ENCODE measurements around the gene GSK3B.
"Not testable (repeated sequence)": the region's sequence is repeated elsewhere in the genome, so short reads cannot be mapped to it uniquely, and the experiment has no call there.

The GSK3B gene

DNA sequence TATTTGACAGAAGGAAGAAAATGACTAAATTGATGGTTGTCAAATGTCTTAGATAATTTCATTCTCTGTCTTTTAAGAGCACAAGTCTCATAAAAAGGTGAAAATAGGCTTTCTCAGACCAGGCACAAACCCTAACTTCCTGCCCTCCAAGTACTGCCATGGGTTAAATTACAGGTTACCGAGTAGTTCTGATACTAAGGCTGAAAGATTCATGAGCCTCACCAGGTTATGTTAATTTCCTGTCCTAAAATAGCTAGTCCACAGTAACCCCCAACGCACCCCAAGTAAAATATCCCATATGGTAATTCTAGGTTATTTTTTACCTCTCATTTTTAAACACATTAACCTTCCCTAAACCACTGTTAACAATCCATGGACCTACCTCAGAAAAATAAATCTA, 42.0 kb downstream of the GSK3B start:
- DNase-seq: no peak

DNA sequence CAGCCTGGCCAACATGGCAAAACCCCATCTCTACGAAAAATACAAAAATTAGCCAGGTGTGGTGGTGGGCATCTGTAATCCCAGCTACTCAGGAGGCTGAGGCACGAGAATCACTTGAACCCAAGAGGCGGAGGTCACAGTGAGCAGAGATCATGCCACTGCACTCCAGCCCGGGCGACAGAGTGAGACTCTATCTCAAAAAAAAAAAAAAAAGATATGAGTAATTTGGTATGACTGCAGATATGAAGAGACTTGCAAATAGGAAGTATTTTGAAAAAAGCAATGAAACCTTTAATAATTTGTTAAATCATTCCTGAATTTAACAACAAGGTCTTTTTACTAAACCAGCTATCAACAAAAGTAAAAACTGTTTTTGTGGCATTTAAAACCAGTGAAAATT, 42.7 kb downstream of the GSK3B start:
- DNase-seq: not testable (repeated sequence)

DNA sequence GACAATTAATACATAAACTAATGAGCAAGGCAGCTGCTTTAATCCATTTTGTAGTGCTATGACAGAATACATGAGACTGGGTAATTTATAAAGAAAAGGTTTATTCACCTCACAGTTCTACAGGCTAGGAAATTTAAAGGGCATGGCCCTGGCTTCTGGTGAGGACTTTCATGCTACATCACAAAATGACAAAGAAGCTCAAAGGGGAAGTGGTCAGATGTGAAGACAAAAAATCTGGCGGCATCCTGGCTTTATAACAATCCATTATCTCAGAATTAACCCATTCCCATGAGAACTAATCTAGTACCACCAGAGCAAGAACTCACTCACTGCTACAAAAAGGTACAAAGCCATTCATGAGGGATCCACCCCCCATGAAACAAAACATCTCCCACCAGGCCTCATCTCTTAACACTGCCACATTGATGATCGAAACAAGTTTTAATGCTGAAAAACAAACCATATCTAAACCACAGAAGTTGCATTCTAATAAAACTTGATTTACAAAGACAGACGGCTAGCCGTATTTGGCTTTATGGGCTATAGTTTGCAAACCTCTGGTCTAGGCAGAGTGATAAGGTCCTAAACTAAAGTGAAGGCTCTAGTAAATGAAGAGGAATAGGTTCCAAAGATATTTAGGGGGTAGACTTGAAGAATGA, 44.2 kb downstream of the GSK3B start:
- no peak for DNase-seq

DNA sequence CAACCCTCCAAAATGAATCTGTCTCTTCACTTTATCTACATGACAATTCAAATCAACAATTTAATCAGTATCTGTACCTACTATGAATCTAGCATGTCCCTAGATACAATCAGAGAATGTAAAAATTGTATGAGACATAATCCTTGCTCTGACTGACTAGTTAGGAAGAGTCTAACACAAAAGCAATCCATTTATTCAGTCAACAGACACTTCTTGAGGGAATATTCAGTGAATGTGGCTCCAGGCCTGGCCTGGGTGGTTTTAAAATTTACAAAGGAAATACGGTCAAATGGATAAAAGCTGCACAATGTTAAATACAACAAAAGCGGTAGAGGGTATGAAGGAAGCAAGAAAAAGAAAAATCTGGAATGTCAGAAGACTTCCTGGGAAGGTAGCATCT, 45.2 kb downstream of the GSK3B start:
- no peak for DNase-seq

DNA sequence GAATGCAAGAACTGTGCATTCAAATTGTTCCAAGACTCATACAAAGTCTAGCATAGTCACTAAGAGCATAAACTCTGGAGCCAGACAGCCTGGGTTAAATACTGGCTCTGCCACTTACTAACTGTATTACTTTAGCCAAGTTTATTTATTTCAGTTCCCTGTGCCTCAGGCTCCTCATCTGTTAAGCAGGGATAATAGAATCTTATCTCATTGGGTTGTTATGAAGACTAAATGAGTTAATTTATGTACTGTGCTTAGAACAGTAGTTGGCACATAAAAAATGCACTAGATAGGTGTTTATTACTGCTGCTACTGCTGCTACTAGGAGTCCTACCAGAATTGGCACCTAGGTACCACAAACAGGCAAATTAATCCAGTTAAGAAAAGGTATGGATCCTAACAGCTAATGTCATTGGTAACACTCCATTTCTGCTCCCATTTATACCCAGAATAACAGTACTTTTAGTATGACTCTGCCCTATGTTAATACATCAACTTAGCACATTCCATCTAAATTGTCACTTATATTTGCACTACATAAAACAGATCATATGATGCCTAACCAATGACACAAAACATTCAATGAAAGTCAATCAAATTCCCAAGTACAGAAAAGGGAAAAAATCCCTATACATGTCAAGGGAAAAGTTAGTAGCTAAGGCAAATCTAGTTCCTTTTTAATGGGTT, 45.7 kb downstream of the GSK3B start:
- DNase-seq: no peak

DNA sequence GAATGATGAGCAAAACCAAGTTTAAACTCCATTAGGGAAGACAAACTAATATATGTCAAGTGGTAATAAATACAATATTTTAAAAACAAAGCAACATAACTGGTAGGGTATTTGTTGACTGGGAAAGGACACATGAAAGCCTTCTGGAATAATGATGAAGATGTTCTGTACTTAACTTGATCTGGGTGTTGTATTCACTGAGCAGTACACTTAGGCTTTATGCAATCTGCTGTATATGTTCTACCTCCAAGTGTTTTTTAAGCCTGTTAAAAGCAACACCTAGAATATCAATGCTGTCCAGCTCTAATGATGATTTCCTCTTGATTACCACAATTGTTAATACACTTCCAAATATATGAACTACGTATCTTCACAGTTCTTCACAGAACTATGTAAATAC, 46.6 kb downstream of the GSK3B start:
- DNase-seq: no peak

DNA sequence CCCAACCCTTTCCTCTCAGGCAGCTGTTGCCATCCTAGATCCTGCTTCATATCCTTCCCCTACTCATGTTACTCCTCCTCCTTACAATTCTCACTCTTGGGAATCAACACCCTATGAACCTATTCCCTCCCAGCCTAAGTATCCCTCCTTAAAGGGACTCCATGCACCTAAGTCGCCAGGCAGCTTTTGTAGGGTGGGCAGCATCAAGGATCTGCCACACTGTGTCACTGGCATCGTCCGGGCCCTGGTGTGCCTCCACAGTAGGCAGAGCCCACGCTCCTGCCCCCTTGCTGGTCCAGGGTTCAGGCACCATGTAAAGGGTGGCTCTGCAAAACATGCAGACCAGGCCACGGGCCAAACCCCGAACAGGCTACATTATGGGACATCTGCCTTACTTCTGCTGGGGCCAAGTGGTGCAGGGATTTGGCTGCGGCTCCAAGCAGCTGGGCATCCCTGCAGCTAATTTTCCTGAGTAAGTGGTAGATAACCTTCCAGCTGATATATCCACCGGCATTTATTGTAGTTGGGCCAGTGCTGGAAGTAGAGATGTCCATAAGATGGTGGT, 53.4 kb downstream of the GSK3B start:
- no peak for DNase-seq

DNA sequence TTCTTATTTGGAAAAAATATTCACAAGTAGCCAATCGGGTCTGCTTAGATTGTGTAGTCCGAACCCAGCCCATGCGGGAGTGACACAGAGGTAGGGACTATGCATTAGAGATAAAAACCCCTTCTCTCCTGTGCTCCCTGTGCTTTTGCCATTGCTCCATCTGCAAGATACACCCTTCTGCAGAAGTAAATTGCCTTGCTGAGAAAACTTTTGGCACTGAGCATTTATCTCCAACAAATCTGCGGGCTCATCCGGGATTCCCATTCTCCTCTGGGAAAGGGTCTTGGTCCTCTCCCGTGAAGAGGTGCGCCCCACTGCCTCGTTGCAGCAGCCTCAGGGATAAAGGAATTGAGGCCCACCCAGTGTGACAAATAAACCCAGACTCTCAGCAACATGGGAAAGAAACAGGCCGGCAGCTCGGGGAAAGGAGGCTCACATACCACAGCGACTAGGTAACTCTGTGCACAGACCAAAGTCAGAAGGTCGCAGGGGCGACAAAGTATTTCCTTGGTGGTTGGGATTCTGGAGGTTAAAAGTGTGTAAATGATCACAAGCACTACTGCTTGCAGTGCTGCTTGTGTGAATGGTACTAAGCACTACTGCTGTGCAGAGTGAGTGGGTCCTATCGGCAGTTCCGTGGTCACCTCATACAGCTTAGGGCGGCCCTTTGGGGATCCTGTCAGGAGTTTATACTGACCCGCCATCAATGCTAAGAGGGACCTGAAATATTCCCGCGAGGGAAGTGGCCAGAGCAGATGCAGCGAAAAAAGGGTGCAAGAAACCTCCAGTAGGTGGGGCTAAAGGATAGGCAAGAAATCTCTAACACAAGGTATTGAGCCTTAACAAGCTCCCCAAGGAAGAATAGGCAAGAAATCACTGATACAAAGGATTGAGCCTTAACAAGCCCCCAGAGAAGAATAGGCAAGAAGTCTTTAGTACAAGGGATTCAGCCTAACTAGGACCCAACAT, 54.3 kb downstream of the GSK3B start:
- DNase-seq: no peak

DNA sequence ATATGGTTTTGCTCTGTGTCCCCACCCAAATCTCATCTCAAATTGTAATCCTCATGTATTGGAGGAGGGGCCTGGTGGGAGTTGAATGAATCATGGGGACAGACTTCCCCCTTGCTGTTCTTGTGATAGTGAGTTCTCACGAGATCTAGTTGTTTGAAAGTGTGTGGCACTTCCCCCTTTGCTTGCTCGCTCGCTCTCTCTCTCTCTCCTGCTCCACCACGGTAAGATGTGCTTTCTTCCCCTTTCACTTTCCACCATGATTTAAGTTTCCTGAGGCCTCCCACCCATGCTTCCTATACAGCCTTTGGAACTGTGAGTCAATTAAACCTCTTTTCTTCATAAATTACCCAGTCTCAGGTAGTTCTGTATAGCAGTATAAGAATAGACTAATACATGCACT, 60.7 kb downstream of the GSK3B start:
- no peak for DNase-seq

DNA sequence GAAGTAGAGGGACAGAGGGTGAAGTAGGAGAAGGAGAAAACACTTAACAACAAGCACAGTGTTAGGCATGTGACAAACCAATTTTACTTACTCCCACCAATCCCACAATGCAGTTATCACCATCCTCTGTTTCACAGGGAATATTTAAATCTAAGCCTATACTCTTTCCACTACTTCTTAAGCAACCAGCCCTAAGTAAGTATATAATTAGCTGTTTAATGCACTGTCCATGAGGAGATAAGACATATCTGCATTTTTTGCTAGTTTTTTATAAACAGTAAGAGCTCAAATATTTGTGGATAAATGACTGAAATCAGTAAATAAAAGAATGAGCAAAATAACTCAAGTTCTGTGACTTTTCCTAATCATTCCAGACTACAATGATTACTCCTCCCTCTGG, 62.7 kb downstream of the GSK3B start:
- no peak for DNase-seq

DNA sequence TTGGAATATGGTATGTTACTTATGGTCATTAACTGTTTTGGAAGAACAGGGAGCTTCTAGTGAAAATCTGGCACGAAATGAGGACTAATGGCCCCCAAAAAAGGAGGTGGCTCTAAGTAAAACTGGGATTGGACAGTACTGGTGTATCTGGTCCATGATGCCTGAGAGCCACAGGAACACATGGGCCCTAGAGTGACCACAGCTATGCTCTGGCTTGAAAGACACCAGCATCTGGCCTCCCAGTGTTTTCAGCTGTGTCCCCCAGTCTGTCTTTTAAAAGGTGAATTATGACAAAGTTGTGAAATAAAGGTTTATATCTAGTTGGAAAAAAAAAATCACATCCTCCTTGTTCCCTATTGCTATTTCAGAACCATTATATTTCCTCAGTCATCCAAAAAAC, 64.5 kb downstream of the GSK3B start:
- DNase-seq: no peak

DNA sequence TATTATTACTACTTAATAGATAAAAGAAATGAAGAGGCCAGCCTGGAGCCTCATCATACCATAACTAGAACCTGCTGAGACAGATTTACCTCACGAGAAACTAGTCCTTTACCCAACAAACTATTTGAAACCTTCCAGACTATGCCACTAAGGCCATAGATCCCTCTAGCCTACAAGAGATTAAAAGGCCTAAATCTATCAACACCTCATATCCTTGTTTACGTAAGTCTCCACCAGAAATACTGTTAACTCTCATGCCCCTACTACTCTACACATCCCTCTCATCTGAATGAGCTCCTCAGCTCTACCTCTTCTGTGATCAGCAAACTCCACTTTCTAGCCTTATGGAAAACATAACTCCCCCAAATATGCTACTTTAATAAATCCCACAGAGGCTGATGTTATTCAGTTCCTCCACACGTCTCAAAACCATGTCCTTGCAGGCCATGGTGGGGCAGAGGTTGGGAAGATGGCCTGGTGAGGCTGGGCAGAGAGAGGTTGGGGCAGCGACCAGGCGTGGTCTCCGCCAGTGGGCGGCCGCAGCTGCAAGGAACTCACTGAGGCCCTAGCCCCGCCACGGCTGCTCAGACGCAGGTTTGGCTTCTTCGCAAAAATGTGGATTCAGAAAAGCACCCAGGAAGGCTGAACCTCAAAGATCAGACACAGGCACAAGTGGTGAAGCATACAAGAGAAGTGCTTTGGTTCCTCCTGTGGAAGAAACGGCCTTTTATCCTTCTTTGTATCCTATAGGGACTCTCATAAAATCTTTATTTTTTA, 65.8 kb downstream of the GSK3B start:
- DNase-seq: no peak

DNA sequence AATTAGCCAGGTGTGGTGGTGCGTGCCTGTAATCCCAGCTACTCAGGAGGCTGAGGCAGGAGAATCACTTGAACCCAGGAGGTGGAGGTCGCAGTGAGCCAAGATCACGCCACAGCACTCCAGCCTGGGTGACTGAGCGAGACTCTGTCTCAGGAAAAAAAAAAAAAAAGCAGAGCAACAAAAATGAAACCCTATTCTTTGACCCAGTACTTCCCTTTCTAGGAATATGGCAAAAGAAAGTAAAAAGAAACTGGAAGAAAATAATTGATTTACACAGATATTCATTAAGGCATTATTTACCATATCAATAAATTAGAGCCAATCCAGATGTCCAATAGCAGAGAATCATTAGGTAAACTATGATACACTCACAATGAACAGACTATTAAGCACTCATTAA, 67.0 kb downstream of the GSK3B start:
- DNase-seq: no peak

DNA sequence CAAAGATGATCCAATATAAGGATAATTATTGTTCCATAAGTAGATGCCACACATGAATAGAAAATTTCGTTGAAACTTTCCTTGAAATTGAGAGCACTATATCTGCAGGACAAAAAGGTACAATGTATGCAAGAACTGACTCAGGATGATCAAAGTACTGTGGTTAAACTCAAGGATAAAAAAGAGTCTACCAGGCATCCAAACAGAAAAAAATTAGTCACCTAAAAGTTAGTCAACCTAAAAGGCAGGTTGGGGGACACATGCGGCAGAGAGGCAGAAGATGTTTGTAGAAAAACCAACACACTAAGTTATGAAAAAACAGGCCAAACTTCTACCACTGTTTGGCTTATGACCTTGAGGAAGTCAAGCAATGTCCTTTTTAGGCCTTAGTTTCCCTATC, 68.7 kb downstream of the GSK3B start:
- DNase-seq: no peak

DNA sequence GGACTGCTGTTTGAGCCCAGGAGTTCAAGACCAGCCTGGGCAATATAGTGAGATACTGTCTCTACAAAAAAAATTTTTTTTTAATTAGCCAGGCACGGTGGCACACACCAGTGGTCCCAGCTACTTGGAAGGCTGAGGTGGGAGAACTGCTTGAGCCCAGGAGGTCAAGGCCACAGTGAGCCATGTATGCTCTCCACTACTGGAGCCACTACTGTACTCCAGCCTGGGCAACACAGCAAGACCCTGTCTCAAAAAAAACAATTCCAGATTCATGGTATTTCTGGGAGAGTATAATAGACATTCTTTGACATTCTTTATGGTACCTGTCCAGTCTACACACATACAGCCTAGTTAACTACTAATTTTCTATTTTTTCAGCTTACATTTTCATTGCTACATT, 70.1 kb downstream of the GSK3B start:
- DNase-seq: no peak

DNA sequence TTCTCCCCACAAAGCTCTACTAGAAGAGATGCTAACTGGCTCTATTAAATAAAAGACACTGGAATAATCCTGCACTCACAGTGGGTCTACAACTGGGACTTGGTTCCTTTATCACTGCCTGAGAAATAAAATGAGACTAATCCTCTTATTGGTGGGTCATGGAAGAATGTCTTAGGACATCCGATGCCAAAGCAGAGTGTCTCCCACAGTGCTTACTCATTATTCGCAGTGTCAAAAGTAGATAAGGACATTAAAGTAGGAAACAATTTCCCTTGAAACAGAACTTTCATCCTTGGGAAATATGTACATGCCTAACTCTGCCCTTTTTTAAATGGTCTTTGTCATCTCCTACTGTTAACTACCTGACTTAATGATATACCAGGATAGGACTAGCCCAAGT, 71.5 kb downstream of the GSK3B start:
- DNase-seq: no peak

DNA sequence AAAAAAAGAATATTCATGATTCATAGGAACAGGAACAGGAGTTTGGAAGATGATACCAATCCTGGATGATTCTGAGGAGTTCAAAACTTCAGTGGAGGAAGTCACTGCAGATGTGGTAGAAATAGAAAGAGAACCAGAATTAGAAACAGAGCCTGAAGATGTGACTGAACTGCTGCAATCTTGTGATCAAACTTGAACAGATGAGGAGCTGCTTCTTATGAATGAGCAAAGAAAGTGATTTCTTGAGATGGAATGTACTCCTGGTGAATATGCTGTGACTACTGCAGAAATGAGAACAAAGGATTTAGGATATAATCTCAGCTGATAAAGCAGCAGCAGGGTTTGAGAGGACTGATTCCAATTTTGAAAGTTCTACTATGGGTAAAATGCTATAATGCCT, 72.7 kb downstream of the GSK3B start:
- no peak for DNase-seq

DNA sequence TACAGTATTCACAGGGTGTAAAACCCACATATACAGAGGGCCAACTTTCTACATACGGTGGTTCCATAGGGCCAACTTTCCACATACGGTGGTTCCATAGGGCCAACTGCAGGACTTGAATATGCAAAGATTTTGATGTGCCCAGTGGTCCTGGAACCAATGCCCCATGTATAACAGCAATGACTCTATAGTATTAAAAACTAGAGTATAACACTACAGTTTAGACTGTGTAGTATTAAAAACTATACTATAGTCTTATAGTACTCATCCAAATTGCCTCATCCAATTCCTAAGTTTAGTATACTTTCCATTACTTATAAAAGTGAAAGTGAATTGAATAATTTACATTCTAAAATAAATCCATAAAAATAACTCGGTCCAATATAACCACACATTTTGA, 75.9 kb downstream of the GSK3B start:
- no peak for DNase-seq

DNA sequence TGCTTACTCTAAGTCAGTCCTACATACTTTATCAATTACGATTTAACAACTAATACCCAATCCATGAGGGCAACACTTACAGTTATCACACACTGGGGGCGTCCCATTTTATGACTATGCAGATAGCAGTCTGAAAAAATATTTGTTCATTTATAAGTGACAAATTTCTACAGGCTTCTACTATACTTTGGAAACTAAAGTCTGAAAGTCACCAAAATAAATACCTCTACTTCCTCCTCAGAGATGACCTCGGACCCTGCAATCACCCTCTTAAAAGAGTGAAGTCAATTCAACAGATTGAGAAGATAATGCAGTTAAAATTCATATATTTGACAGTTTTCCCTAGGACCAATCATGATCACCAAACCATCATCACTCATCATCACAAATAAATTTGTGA, 76.6 kb downstream of the GSK3B start:
- DNase-seq: no peak

DNA sequence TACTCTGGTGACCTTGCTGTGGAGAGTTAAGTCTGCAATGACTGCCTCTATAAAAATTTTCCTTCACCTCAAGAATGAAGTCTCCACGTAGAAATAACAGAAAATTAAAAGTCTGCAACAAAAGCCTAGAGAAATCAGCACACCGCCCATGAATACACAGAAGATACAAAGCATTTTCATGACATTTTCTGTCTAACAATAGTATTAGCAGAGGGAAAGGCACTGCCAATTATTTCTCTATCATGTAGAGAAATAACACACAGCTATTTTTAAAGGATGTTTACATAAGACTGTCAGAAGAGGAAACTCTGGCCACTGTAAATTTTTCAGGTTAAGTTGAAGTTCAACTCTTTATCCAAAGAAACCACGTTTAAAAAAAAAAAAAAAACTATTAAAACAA, 80.8 kb downstream of the GSK3B start:
- DNase-seq: no peak

DNA sequence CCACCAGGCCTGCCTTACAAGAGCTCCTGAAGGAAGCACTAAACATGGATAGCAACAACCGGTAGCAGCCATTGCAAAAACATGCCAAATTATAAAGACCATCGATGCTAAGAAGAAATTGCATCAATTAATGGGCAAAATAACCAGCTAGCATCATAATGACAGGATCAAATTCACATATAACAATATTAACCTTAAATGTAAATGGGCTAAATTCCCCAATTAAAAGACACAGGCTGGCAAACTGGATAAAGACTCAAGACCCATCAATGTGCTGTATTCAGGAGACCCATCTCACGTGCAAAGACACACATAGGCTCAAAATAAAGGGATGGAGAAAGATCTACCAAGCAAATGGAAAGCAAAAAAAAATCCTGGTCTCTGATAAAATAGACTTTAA, 88.5 kb downstream of the GSK3B start:
- not testable (repeated sequence) for DNase-seq

DNA sequence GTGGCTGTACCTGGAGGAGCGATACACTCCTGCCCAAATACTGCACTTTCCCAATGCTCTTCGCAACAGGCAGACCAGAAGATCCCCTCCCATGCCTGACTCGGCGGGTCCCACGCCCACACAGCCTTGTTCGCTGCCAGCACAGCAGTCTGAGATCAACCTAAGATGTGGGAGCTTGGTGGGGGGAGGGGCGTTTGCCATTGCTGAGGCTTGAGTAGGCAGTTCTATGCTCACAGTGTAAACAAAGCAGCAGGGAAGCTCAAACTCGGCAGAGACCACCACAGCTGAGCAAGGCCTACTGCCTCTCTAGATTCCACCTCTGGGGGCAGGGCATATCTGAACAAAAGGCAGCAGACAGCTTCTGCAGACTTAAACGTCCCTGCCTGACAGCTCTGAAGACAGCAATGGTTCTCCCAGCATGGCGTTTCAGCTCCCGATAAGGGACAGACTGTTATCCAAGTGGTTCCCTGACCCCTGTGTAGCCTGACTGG, 90.2 kb downstream of the GSK3B start:
- not testable (repeated sequence) for DNase-seq

DNA sequence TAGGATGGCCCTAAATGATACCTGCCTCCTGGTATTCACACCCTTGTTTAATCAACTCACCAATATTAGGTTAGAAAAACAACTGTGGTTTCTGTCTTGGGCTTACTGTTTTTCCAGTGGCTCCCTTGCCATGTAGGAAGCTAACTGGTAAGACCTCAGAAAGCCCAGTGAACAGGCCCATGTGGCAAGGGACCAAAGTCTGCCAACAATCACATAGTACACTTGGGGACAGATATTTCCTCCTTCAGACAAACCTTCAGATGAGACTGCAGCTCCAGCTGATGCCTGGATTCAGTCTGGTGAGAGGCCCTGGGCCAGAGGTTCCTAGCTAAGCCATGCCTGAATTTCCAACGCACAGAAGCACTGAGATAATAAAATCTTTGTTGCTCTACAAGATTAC, 96.1 kb downstream of the GSK3B start:
- DNase-seq: no peak
